Natural killer cell treated with Interleukin-12 subunit alpha and Interleukin-12 subunit beta and Interleukin-15 and Interleukin-18, amount 100 ng/mL, for 72 hours (primary cell): ENCODE measurements around the gene EHBP1L1. TPM values are rescaled to one million over a fixed set of nuclear protein-coding genes. Genes with fewer than 3 reads are reported as not detected.

Source experiments
- ATAC-seq, 2 donors: fragments of 150-1000 bp; cut with Tn5 transposase in 1 of 2; sonication (Bioruptor Pico), chemical (Tn5 transposase) in 1 of 2; 2 replicates each; pipeline ENCODE4 v1.10.0; 2021
- DNase-seq: peaks from one replicate; pipeline ENCODE4 v3.0.0; 2022; ENCODE audit warnings: low spot score
- H3K27ac Mint-ChIP-seq, 2 donors: 1 replicate in 1 of 2; 2 replicates in 1 of 2; pipeline ENCODE4 v1.8.0; 2022; ENCODE audit warnings: mixed read lengths in 2 of 2, mild to moderate bottlenecking in 1 of 2, moderate library complexity in 1 of 2
- H3K27me3 Mint-ChIP-seq, 2 donors: 1 replicate in 1 of 2; 2 replicates in 1 of 2; pipeline ENCODE4 v1.8.0; 2022; ENCODE audit warnings: mixed read lengths in 2 of 2
- H3K36me3 Mint-ChIP-seq: one replicate; pipeline ENCODE4 v1.8.0; 2022; ENCODE audit warnings: mixed read lengths
- H3K4me1 Mint-ChIP-seq, 2 donors: 1 replicate in 1 of 2; 2 replicates in 1 of 2; pipeline ENCODE4 v1.8.0; 2022; ENCODE audit warnings: low read depth in 2 of 2, mixed read lengths in 2 of 2, mild to moderate bottlenecking in 1 of 2
- H3K4me3 Mint-ChIP-seq: one replicate; pipeline ENCODE4 v1.8.0; 2022; ENCODE audit warnings: mixed read lengths
- H3K9me3 Mint-ChIP-seq: 2 replicates; pipeline ENCODE4 v1.8.0; 2022; ENCODE audit warnings: mixed read lengths
- total RNA-seq, 2 donors: library from RNA; stranded (reverse); gene quantifications; one replicate each; pipeline ENCODE4 v1.2.3, GENCODE V29; 2022

EHBP1L1 gene
- total RNA-seq, 2 donors from 2014 or later = 156 to 188 TPM

GRCh38 chr11:65573391-65574079, 2.3 kb upstream of the EHBP1L1 start:
- no peak for ATAC-seq
- DNase-seq = peak; percentile 59
- no peaks in the 10 kb centered on the region for H3K36me3 Mint-ChIP-seq
- peak overlapping the region; percentile 88 for H3K4me3 Mint-ChIP-seq
- H3K27me3 Mint-ChIP-seq = no peaks in the 10 kb centered on the region
- peak overlapping the region; percentile 87 to 93 for H3K27ac Mint-ChIP-seq
- H3K4me1 Mint-ChIP-seq = peaks cover 53 to 65% of the 10 kb centered on the region in 2 donors
- no peaks in the 10 kb centered on the region for H3K9me3 Mint-ChIP-seq

GRCh38 chr11:65574109-65574810, 1.6 kb upstream of the EHBP1L1 start:
- H3K36me3 Mint-ChIP-seq = no peaks in the 10 kb centered on the region
- no peaks in the 10 kb centered on the region for H3K9me3 Mint-ChIP-seq
- peak overlapping the region; percentile 87 to 93 for H3K27ac Mint-ChIP-seq
- ATAC-seq (peak; percentile 63 to 75), DNase-seq (peak; percentile 99)
- H3K27me3 Mint-ChIP-seq = no peaks in the 10 kb centered on the region
- H3K4me1 Mint-ChIP-seq = peaks cover 53 to 61% of the 10 kb centered on the region in 2 donors
- H3K4me3 Mint-ChIP-seq = peak overlapping the region; percentile 88

GRCh38 chr11:65574811-65575567, 864 bp upstream of the EHBP1L1 start:
- DNase-seq (no peak), ATAC-seq (no peak)
- Mint-ChIP-seq H3K9me3 (no peaks in the 10 kb centered on the region), H3K27ac (peak overlapping the region; percentile 87 to 93), H3K4me3 (peak overlapping the region; percentile 88), H3K4me1 (peaks cover 54% of the 10 kb centered on the region in 2 donors), H3K36me3 (no peaks in the 10 kb centered on the region), H3K27me3 (no peaks in the 10 kb centered on the region)

GRCh38 chr11:65576232-65576866, 496 bp downstream of the EHBP1L1 start:
- Mint-ChIP-seq H3K9me3 (no peaks in the 10 kb centered on the region), H3K27ac (peak overlapping the region; percentile 58 to 86), H3K36me3 (no peaks in the 10 kb centered on the region), H3K4me1 (peaks cover 41 to 48% of the 10 kb centered on the region in 2 donors), H3K4me3 (peak overlapping the region; percentile 82), H3K27me3 (no peaks in the 10 kb centered on the region)
- DNase-seq = no peak
- ATAC-seq = peak in 1 of 2 donors; percentile 3

GRCh38 chr11:65576867-65577755, 1.3 kb downstream of the EHBP1L1 start:
- peak in 1 of 2 donors; percentile 7 for ATAC-seq
- Mint-ChIP-seq H3K36me3 (no peaks in the 10 kb centered on the region), H3K4me3 (peak overlapping the region; percentile 82), H3K27ac (peak overlapping the region; percentile 58 to 86), H3K4me1 (peaks cover 33 to 45% of the 10 kb centered on the region in 2 donors), H3K9me3 (no peaks in the 10 kb centered on the region), H3K27me3 (no peaks in the 10 kb centered on the region)
- no peak for DNase-seq

GRCh38 chr11:65577756-65578109, 1.9 kb downstream of the EHBP1L1 start:
- H3K27me3 Mint-ChIP-seq = no peaks in the 10 kb centered on the region
- peak overlapping the region; percentile 58 to 86 for H3K27ac Mint-ChIP-seq
- H3K36me3 Mint-ChIP-seq = no peaks in the 10 kb centered on the region
- no peak for ATAC-seq
- no peak for DNase-seq
- H3K4me1 Mint-ChIP-seq = peaks cover 35 to 47% of the 10 kb centered on the region in 2 donors
- H3K9me3 Mint-ChIP-seq = no peaks in the 10 kb centered on the region
- H3K4me3 Mint-ChIP-seq = peak overlapping the region; percentile 82

GRCh38 chr11:65578134-65578533, 2.3 kb downstream of the EHBP1L1 start:
- Mint-ChIP-seq H3K4me1 (peaks cover 39 to 51% of the 10 kb centered on the region in 2 donors), H3K27ac (peak overlapping the region; percentile 58 to 86), H3K4me3 (peak overlapping the region; percentile 82), H3K27me3 (no peaks in the 10 kb centered on the region), H3K9me3 (no peaks in the 10 kb centered on the region), H3K36me3 (no peaks in the 10 kb centered on the region)
- ATAC-seq (no peak), DNase-seq (no peak)

GRCh38 chr11:65578667-65579066, 2.8 kb downstream of the EHBP1L1 start:
- no peaks in the 10 kb centered on the region for H3K36me3 Mint-ChIP-seq
- peak overlapping the region; percentile 58 to 86 for H3K27ac Mint-ChIP-seq

GRCh38 chr11:65579291-65579690, 3.4 kb downstream of the EHBP1L1 start:
- Mint-ChIP-seq H3K27me3 (no peaks in the 10 kb centered on the region), H3K27ac (peak overlapping the region in 1 of 2 donors; percentile 86), H3K9me3 (no peaks in the 10 kb centered on the region), H3K4me3 (no peak overlapping the region), H3K4me1 (peaks cover 40 to 56% of the 10 kb centered on the region in 2 donors), H3K36me3 (no peaks in the 10 kb centered on the region)
- DNase-seq (no peak), ATAC-seq (no peak)

More at GRCh38 chr11:65578667-65579066, 2.8 kb downstream of the EHBP1L1 start:
- Mint-ChIP-seq H3K4me3 (peak overlapping the region; percentile 82), H3K9me3 (no peaks in the 10 kb centered on the region), H3K4me1 (peaks cover 41 to 54% of the 10 kb centered on the region in 2 donors), H3K27me3 (no peaks in the 10 kb centered on the region)
- ATAC-seq (no peak), DNase-seq (no peak)

GRCh38 chr11:65580031-65580692, 4.3 kb downstream of the EHBP1L1 start:
- H3K9me3 Mint-ChIP-seq = no peaks in the 10 kb centered on the region
- H3K4me3 Mint-ChIP-seq = no peak overlapping the region
- H3K27me3 Mint-ChIP-seq = no peaks in the 10 kb centered on the region
- peaks cover 35 to 51% of the 10 kb centered on the region in 2 donors for H3K4me1 Mint-ChIP-seq
- peak overlapping the region; percentile 43 to 86 for H3K27ac Mint-ChIP-seq
- no peak for DNase-seq
- no peak for ATAC-seq
- H3K36me3 Mint-ChIP-seq = no peaks in the 10 kb centered on the region

- Mint-ChIP-seq H3K4me3 (no peak overlapping the region), H3K9me3 (no peaks in the 10 kb centered on the region), H3K27me3 (no peaks in the 10 kb centered on the region), H3K4me1 (peaks cover 30 to 47% of the 10 kb centered on the region in 2 donors), H3K36me3 (no peaks in the 10 kb centered on the region), H3K27ac (peak overlapping the region; percentile 43 to 54)
- ATAC-seq (no peak), DNase-seq (no peak)
Measured at GRCh38 chr11:65580756-65581155, 4.9 kb downstream of the EHBP1L1 start.

- Mint-ChIP-seq H3K9me3 (no peaks in the 10 kb centered on the region), H3K36me3 (no peaks in the 10 kb centered on the region), H3K4me1 (peaks cover 38 to 54% of the 10 kb centered on the region in 2 donors), H3K4me3 (no peak overlapping the region), H3K27me3 (no peaks in the 10 kb centered on the region), H3K27ac (peak overlapping the region; percentile 65 to 90)
- ATAC-seq (no peak), DNase-seq (no peak)
Measured at GRCh38 chr11:65581928-65582327, 6.1 kb downstream of the EHBP1L1 start.
